Inferior parietal cortex (tissue), 1 donor: Measurements from ENCODE around the gene CHAD.

Experiments
- DNase-seq: peaks from one replicate; pipeline ENCODE4 v3.0.0-alpha.2; 2016; ENCODE audit errors: extremely low spot score

Gene CHAD

DNA sequence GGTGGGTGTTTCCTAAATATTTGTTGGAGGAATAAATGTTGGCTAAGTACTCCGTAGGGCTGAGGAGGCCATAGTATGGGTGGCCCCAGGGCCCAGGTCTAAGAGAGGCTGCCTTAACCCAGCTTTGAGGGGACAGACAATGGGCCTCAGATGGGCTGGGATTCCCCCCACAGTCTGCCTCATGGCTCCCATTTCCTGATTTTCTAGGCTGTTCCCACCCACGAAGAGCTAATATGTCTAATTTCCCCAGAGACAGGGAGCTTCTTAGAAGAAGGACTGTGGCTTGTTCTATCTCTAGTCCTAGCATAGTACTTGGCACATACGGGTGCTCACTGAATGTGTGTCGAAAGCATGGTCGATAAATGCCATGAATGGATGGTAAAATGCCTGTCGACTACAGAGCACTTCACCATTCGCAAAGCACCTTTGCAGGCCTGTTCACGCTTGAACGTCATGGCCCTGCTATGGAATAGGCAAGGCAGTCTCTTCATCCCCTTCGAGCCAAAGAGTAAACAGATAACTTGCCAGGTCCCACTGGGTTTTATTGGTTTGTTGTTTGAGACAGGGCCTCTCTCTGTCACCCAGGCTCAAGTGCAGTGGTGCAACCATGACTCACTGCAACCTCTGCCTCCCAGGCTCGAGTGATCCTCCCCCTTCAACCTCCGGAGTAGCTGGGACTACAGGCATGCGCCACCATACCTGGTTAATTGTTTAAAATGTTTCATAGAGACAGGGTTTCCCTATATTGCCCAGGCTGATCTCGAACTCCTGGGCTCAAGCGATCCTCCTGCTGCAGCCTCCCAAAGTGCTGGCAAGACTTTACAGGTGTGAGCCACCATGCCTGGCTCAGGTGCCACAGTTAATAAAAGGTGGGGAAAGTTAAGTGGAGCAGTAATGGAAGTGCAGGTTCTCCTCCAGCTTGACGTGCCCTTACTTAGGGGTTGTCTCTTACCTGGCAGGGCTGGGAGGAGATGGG lies 9.7 kb downstream of the CHAD start:
- DNase-seq = no peak

DNA sequence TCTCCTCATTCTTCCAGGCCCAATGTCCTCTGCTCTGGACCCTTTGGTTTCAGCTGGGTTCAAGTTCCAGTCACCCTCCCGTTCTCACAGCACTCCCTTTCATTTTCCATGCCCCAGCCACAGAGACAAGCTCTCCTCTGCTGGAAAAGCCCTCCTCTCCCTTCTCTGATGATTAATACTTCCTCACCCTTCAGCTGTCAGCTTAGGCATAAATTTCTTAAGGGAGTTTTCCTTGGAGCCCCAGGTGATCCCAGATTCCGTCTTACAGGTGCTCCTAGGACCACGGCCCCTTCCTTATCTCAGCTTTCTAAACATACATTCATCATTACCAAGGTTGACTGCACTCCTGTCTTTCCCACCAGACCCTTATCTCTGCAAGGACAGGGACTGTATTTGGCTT lies 10.4 kb downstream of the CHAD start:
- DNase-seq = no peak

GRCh38 chr17:50457621-50458020 lies 11.1 kb downstream of the CHAD start:
- no peak for DNase-seq

GRCh38 chr17:50453901-50454300 lies 14.8 kb downstream of the CHAD start:
- no peak for DNase-seq

GRCh38 chr17:50452630-50453300 lies 15.9 kb downstream of the CHAD start:
- DNase-seq = no peak

GRCh38 chr17:50451943-50452629 lies 16.6 kb downstream of the CHAD start:
- DNase-seq = no peak

GRCh38 chr17:50448643-50449042 lies 20.0 kb downstream of the CHAD start:
- no peak for DNase-seq

DNA sequence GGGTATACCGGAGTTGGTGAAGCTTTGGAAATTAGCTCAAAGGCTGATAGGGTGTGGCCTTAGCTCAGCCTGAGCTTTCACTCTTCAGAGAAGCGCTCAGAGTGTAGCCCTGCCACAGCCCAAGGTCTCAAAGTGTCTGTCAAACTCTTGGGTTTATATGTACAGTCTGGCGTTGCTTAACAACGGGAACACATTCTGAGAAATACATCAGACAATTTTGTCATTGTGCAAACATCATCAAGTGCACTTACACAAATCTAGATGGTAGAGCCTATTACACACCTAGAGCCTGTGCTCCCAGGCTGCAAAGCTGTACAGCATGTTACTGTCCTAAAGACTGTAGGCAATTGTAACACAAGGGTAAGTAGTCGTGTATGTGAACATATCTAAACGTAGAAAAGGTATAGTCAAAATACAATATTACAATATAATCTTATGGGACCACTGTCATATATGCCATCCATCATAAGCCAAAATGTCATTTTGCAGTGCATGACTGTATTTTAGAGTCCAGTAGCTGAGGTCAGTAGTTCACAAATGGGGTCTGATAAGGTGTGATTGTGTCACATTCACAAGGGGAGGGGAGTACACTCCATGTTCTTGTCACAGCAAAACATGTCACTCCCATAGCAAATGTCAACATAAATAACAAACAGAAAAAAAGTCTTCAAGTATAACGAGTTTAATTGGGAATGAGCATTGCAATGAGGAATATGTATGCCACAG lies 20.6 kb downstream of the CHAD start:
- DNase-seq = no peak

DNA sequence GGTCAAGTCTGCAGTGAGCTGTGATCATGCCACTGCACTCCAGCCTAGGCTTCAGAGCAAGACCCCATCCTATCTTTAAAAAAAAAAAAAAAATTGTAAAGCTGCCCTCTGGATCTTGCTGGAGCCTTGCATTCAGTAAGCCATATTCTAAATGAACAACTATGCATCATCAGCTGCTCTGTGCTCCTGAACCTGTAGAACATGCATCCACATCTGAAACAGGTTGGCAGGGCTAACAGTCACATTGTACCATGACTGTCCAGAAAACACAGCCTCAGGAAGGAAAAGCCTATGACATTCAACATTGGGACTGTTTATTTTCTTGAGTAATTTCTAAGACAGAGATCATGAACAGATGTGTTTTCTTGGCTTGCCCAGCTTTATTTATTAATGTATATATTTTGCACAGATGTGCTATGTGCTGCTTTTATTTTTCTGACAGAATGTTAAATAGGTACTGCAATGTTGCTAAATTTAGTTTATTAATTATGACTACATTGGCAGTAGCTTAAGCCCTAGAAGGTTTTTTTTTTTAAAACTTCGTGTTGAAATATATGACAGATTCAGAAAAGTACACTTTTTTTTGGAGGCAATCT lies 22.9 kb downstream of the CHAD start:
- DNase-seq = no peak

DNA sequence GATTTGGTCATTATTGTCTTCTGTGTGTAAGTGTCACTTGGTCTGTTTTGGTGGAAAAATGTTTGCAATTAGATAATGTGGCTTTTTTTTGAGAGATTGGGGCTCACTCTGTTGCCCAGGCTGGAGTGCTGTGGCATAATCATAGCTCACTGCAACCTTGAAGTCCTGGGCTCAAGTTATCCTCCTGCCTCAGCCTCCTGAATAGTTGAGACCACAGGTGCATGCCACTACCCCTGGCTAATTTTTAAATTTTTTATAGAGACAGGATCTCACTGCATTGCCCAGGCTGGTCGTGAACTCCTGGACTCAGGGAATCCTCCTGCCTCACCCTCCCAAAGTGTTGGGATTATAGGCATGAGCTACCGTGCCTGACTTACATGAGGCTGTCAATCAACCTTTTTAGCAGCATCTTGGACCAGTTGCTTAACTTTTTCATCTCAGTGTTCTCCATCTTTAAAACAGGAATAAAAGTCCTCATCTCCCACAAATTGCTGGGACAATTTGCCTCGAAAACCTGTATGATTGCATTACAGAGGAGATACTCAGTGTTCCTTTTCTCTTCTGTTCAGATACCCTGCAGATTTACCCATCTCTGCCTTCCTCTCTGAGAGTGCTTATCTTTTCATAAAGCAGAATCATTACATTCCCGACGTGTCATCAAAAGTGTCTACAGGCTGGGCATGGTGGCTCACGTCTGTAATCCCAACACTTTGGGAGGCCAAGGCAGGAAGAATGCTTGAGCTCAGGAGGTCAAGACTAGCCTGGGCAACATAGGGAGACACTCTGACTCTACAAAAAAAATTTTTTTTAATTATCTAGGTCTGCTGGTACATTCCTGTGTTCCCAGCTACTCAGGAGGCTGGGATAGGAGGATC lies 23.6 kb downstream of the CHAD start:
- DNase-seq = no peak

GRCh38 chr17:50443505-50443974 lies 25.1 kb downstream of the CHAD start:
- DNase-seq = no peak

DNA sequence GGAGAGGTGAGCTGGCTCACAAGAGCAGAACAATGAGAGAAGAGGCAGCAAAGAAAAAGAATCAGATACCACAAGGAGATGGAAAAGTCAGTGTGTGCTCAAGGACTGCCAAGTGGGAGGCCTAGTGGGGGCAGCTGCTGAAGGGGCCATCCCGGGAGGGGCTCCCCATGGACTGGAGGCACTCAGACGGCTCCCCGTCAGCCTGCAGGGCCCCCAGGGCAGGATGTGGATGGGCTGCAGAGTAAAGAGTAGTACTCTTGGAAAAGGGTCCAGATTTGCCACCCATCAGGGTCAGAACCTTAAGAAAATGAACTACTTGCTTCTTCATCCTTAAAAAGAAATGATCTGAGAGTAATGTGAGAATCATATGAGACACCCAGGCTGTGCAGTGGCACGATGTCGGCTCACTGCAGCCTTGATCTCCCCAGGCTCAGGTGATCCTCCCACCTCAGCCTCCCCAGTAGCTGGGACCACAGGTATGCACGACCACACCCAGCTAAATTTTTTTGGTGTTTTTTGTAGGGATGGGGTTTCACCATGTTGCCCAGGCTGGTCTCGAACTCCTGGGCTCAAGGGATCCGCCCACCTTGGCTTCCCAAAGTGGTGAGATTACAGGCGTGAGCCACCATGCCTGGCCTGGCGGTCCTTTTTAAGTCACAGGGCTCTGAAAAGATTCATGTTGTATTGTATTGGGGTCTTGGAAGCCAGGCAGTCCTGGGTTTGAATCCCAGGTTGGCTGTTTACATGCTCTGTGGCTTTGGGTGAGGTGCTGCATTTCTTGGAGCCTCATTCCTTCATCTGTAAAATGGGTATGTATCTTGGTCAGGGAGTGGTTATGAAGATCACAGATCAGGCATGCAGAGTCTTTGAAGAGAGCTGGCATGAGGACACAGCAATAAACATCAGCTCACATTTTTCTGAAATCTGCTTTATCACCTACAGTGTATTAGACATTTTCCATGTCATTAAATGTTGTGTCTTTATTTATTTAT lies 27.5 kb downstream of the CHAD start:
- no peak for DNase-seq

DNA sequence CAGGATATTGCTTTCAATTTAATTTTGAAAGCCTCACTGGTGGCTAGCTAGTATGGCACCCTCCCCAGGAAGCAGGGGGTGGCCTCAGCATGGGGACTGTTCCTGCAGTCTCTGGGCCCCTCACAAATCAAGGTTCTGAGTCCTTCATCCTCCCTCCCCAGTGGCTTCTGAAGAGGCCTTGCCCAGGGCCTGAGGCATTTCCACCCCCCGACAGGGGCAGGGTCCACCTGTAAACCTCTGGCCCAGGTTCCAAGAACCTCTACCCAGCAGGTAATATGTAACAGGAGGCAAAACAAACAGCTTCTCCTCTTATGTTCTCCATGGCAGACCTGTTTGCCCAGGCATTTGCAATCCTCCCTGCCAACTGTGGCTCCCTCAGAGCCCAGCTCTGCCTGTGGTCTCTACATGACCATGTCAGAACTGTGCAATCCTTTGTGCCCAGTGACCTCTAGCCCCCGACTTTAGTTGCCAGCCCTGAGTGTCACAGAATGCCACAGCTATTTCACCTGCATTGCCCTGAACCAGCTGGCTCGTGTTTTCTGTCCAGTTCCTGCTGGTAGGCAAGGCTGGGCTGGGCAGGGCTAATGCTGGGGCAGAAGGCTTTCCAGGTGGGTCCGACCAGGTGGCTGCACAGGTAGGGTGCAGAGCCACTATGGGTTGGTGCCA lies 28.4 kb downstream of the CHAD start:
- DNase-seq = no peak

GRCh38 chr17:50439008-50439407 lies 29.7 kb downstream of the CHAD start:
- DNase-seq = no peak

DNA sequence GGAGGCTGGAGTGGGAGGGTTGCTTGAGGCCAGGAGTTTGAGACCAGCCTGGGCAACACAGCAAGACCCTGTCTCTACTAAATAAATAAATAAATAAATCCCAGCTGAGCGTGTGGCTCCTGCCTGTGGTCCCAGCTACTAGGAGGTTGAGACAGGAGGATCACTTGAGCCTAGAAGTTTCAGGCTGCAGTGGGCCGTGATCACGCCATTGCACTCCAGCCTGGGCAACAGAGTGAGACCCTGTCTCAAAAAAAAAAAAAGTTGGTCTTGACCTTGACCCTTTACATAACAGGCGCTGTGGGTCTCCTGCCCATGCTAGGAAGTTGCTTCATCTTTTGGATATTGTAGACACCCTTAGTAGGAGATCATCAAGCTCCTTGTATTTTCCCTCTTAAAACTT lies 31.3 kb downstream of the CHAD start:
- DNase-seq = no peak

GRCh38 chr17:50432125-50432762 lies 36.4 kb downstream of the CHAD start:
- no peak for DNase-seq

DNA sequence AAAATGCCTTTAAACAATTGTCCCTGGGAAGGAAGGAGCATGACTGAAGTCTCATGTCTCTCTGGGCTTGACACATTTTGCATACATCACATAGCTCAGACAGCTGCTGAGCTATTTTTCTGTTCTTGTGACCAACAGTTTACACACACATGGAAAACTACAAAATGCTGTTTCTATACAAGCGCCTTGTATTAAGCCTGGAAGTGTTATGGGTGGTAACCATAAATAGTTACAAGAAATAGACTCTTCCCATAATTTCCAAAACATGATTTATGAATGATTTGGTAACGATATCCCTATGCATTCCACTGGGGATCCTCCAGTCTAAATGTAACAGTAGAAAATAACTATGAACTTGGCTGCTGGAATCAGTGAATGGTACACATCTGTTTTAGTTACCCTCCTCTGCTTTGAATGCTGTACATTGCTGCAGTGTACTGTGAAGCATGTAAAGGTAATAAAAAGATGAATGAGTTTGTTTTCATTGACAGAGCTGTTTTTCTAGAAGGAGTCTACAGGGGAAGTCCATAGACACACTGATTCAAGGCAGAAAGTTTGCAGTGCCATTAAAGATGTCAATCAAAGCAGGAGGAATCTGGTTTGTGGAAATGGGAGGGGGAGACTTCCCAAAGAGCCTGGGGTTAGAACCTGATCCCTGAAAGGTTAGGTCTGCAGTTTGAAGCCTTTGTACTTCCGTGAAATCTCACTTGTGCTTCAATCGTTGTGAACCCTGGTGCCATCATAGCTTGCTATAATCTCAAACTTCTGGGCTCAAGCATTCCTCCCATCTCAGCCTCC lies 37.7 kb downstream of the CHAD start:
- no peak for DNase-seq
